HG02642 (cell line): Measurements from ENCODE around the gene CTNNA1.

Experiments used
- ATAC-seq: cut with Tn5 transposase; IDR thresholded peaks from one replicate; pipeline ENCODE4 v1.9.1; 2021; ENCODE audit warnings: mild to moderate bottlenecking; ENCODE audit not compliant: unreplicated experiment, poor library complexity

Gene CTNNA1

GRCh38 chr5:138843316-138844124 lies 90.3 kb downstream of the CTNNA1 start:
- ATAC-seq = no peak

GRCh38 chr5:138844125-138844461 lies 90.9 kb downstream of the CTNNA1 start:
- no peak for ATAC-seq

GRCh38 chr5:138844812-138845513 lies 91.7 kb downstream of the CTNNA1 start:
- no peak for ATAC-seq

- ATAC-seq = no peak
Observed at GRCh38 chr5:138849439-138849838, 96.2 kb downstream of the CTNNA1 start.

- ATAC-seq = no peak
Observed at GRCh38 chr5:138849882-138850281, 96.7 kb downstream of the CTNNA1 start.

GRCh38 chr5:138850865-138851435 lies 97.7 kb downstream of the CTNNA1 start:
- ATAC-seq = no peak

- ATAC-seq = no peak
Observed at GRCh38 chr5:138853132-138853531, 99.9 kb downstream of the CTNNA1 start.

GRCh38 chr5:138867011-138867410 lies 113.8 kb downstream of the CTNNA1 start:
- no peak for ATAC-seq

GRCh38 chr5:138869038-138869437 lies 115.8 kb downstream of the CTNNA1 start:
- no peak for ATAC-seq

GRCh38 chr5:138869763-138870500 lies 116.7 kb downstream of the CTNNA1 start:
- no peak for ATAC-seq

GRCh38 chr5:138870611-138871010 lies 117.4 kb downstream of the CTNNA1 start:
- no peak for ATAC-seq

- ATAC-seq = no peak
Observed at GRCh38 chr5:138872841-138873465, 119.7 kb downstream of the CTNNA1 start.

GRCh38 chr5:138873466-138874221 lies 120.4 kb downstream of the CTNNA1 start:
- ATAC-seq = no peak

GRCh38 chr5:138874241-138874640 lies 121.0 kb downstream of the CTNNA1 start:
- ATAC-seq = no peak

- ATAC-seq = no peak
Observed at GRCh38 chr5:138874771-138875551, 121.7 kb downstream of the CTNNA1 start, which contains the start of gene LRRTM2. TSS of gene LRRTM2 (minus strand) at chr5:138875335. CDS start at chr5:138874911, 424 bp downstream.

GRCh38 chr5:138875552-138875875 lies 122.3 kb downstream of the CTNNA1 start:
- no peak for ATAC-seq

GRCh38 chr5:138875946-138876345 lies 122.7 kb downstream of the CTNNA1 start:
- no peak for ATAC-seq

- no peak for ATAC-seq
Observed at GRCh38 chr5:138876811-138877210, 123.6 kb downstream of the CTNNA1 start.
